Middle frontal gyrus (tissue), 1 donor: Measurements from ENCODE around the gene ZNF74.
"Not testable (repeated sequence)": the region's sequence is repeated elsewhere in the genome, so short reads cannot be mapped to it uniquely, and the experiment has no call there.

Source experiments
- DNase-seq: peaks from one replicate; pipeline ENCODE4 v3.0.0-alpha.2; 2015; ENCODE audit warnings: low spot score; ENCODE audit errors: extremely low spot score

Gene ZNF74

DNA sequence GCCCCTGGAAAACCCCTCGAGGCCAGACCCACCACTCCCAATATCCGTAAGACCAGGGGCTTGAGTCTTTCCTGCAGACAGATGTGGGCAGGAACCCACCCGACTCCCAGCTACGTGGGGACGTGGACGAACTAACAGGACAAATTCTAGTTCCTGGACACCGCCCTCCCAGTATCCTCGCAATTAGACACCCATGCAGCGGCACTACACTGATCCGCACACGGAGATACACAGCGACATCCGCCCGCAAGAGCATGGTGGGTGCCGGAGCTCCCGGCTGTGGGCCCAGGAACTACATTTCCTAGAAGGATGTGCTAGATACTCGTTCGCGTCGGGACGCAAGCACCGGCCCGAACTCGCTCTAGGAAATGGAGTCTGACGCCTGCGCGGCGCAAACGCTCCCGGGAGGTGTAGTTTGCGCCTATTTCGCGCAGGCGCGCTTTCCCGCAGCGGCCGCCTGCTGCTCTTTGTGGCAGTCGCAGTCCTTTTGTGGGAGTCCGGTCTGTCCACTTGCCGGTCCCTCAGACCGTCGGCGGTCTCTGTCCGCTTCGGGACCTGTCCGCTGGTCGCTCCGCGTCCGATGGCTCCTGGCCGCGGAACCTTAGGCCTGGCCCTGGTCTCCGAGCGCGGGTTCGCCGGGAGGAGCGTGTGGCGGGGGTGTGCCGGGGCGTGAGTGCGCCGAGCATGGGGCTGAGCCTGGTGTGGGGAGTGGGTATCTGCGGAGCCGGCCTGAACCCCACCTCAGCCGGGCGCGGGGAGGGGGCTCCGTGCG is at the start of gene ZNF74:
Gene ZNF74, plus strand, starts transcription at position 447 of the 772 bp plus-strand sequence. CDS start 478 bp downstream, outside the sequence.
- DNase-seq: peak; percentile 87

- not testable (repeated sequence) for DNase-seq
Measured at GRCh38 chr22:20346553-20346952, 47.4 kb upstream of the ZNF74 start.

- DNase-seq: not testable (repeated sequence)
Measured at GRCh38 chr22:20352536-20352935, 41.4 kb upstream of the ZNF74 start.

DNA sequence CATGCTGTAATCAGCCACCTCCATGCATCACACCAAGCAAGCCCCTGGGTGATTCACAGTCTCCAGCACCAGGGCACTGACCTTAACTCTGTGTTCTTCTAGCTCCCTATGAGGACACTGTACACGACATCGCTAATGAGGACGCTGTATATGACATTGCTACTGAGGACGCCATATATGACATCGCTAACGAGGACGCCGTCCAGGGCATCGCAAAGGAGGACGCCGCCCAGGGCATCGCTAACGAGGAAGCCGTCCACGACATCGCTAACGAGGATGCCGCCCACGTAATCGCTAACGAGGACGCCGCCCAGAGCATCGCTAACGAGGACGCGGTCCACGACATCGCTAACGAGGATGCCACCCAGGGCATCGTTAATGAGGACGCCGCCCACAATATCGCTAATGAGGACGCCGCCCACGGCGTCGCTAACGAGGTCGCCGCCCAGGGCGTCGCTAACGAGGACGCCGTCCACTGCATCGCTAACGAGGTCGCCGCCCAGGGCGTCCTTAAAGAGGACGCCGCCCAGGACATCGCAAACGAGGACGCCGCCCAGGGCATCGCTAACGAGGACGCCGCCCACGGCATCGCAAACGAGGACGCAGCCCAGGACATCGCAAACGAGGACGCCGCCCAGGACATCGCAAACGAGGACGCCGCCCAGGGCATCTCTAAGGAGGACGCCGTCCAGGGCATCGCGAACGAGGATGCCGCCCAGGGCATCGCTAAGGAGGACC is 39.5 kb upstream of the ZNF74 start:
- DNase-seq: no peak

DNA sequence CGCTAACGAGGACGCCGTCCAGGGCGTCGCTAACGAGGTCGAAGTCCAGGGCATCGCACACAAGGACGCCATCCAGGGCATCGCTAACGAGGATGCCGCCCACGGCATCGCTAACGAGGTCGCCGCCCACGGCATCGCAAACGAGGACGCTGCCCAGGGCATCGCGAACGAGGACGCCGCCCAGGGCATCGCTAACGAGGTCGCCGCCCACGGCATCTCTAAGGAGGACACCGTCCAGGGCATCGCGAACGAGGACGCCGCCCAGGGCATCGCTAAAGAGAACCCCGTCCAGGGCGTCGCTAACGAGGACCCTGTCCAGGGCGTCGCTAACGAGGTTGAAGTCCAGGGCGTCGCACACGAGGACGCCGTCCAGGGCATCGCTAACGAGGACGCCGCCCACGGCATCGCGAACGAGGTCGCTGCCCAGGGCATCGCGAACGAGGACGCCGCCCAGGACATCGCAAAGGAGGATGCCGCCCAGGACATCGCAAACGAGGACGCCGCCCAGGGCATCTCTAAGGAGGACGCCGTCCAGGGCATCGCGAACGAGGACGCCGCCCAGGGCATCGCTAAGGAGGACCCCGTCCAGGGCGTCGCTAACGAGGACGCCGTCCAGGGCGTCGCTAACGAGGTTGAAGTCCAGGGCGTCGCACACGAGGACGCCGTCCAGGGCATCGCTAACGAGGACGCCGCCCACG is 37.9 kb upstream of the ZNF74 start:
- not testable (repeated sequence) for DNase-seq

GRCh38 chr22:20356906-20357305 is 37.0 kb upstream of the ZNF74 start:
- DNase-seq: not testable (repeated sequence)

- not testable (repeated sequence) for DNase-seq
Measured at GRCh38 chr22:20357967-20358366, 36.0 kb upstream of the ZNF74 start.

DNA sequence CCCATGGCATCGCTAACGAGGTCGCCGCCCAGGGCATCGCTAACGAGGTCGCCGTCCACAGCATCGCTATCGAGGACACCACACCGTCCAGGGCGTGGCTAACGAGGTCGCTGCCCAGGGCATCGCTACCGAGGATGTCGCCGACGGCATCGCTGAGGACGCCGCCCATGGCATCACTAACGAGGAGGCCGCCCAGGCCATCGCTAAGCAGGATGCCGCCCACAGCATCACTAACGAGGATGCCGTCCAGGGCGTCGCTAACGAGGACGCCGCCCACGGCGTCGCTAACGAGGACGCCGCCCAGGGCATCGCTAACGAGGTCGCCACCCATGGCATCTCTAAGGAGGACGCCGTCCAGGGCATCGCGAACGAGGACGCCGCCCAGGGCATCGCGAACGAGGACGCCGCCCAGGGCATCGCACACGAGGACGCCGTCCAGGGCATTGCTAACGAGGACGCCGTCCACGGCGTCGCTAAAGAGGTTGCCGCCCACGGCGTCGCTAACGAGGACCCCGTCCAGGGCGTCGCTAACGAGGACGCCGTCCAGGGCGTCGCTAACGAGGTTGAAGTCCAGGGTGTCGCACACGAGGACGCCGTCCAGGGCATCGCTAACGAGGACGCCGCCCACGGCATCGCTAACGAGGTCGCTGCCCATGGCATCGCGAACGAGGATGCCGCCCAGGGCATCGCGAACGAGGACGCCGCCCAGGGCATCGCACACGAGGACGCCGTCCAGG is 35.3 kb upstream of the ZNF74 start:
- not testable (repeated sequence) for DNase-seq

- DNase-seq: not testable (repeated sequence)
Measured at GRCh38 chr22:20360261-20360660, 33.7 kb upstream of the ZNF74 start.

DNA sequence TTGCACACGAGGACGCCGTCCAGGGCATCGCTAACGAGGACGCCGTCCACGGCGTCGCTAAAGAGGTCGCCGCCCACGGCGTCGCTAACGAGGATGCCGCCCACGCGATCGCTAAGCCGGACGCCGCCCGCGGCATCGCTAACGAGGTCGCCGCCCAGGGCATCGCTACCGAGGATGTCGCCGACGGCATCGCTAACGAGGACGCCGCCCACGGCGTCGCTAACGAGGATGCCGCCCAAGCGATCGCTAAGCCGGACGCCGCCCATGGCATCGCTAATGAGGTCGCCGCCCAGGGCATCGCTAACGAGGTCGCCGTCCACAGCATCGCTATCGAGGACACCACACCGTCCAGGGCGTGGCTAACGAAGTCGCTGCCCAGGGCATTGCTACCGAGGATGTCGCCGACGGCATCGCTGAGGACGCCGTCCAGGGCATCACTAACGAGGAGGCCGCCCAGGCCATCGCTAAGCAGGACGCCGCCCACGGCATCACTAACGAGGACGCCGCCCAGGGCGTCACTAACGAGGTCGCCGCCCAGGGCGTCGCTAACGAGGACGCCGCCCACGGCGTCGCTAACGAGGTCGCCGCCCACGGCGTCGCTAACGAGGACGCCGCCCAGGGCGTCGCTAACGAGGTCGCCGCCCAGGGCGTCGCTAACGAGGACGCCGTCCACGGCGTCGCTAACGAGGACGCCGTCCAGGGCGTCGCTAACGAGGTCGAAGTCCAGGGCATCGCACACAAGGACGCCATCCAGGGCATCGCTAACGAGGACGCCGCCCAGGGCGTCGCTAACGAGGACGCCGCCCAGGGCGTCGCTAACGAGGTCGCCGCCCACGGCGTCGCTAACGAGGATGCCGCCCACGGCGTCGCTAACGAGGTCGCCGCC is 32.8 kb upstream of the ZNF74 start:
- DNase-seq: not testable (repeated sequence)

DNA sequence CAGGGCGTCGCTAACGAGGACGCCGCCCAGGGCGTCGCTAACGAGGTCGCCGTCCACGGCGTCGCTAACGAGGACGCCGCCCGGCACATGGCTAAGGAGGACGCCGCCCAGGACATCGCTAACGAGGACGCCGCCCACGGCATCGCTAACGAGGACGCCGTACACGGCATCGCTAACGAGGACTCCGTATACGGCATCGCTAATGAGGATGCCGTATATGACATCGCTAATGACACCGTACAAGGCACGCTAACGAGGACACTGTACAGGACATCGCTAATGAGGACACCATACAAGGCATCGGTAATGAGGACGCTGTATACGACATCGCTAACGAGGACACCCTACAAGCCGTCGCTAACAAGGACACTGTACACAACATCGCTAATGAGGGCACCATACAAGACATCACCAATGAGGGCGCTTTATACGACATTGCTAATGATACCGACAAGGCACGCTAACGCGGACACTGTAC is 32.2 kb upstream of the ZNF74 start:
- not testable (repeated sequence) for DNase-seq

DNA sequence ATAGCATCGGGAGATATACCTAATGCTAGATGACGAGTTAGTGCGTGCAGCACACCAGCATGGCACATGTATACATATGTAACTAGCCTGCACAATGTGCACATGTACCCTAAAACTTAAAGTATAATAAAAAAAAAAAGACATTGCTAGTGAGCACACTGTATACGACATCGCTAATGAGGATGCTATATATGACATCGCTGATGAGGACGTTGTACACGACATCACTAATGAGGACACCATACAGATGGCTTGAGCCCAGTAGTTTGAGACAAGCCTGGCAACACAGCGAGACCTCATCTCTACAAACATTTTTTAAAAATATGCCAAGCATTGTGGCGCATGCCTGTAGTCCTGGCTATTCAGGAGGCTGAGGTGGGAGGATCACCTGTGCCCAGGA is 31.5 kb upstream of the ZNF74 start:
- DNase-seq: not testable (repeated sequence)

GRCh38 chr22:20364335-20365260 is 29.4 kb upstream of the ZNF74 start:
- not testable (repeated sequence) for DNase-seq

GRCh38 chr22:20366841-20367240 is 27.1 kb upstream of the ZNF74 start:
- DNase-seq: not testable (repeated sequence)

DNA sequence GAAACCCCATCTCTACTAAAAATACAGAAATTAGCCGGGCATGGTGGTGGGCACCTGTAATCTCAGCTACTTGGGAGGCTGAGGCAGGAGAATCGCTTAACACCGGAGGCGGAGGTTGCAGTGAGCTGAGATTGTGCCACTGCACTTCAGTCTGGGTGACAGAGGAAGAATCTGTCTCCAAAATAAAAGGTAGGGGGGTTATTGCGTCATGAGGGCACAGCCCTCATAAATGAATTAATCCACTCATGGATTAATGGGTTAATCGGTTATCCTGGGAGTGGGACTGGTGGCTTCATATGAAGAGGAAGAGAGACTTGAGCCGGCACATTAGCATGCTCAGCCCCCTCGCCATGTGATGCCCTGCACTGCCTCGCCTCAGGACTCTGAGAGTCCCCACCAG is 25.1 kb upstream of the ZNF74 start:
- DNase-seq: not testable (repeated sequence)

DNA sequence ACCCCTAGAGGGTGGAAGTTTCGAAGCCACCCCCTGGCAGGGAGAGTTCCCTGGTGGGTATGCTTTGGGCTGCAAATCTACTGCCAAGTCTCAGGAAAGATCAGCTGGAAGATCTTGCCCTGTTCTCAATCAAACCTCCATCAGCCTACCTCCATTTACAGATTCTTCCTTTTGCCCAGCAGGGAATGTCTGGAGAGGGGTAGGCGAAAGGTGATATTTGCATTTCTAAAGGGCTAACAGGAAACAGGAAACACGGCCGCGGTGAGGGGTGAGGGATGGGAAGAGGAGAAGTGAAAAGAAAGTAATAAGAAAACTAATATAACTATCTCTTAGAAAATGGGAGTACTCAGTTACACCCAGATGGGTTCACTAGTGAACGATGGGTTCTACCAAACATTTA is 22.3 kb upstream of the ZNF74 start:
- DNase-seq: not testable (repeated sequence)

- not testable (repeated sequence) for DNase-seq
Measured at GRCh38 chr22:20372406-20372854, 21.5 kb upstream of the ZNF74 start.

GRCh38 chr22:20373195-20373706 is 20.7 kb upstream of the ZNF74 start:
- not testable (repeated sequence) for DNase-seq
